ENCODE measurements around the gene ADGRV1. TPM values are rescaled to one million over a fixed set of nuclear protein-coding genes. Genes with fewer than 3 reads are reported as not detected.

The ADGRV1 gene
- total and polyA plus RNA-seq, 9 of the 15 experiments (the other 6 are each of a cell fraction or from before 2014, with no cell fraction given): 21.7 to 156 (median 58.2) TPM

DNA sequence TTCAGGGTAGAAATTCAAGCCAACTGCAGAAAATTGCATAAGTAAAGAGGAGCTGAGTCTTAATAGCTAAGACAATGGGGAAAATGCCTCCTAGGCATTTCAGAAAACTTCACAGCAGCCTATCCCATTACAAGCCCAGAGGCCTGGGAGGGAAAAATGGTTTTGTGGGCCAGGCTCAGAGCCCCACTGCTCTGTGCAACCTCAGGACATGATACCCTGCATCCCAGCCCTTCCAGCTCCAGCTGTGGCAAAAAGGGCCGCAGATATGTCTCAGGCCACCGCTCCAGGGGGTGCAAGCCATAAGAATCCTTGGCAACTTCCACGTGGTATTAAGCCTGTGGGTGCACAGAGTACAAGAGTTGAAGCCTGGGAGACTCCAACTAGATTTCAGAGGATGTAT is 437.5 kb downstream of the ADGRV1 start:
- Histone ChIP-seq H3K4me2 (ENCODE audit: insufficient read depth, low read length) (no peak overlapping the region), H4K20me1 (replicated peaks; ENCODE audit: control insufficient read depth, insufficient read depth, low read length) (no peaks in the 10 kb centered on the region), H3K4me1 (replicated peaks in 1 of 2; ENCODE audit: control insufficient read depth in 2 of 2, insufficient read depth in 2 of 2, low read length in 2 of 2) (no peaks in the 10 kb centered on the region), H2AFZ (ENCODE audit: low read depth, low read length) (no peak overlapping the region), H3K9me3 (replicated peaks; ENCODE audit: control insufficient read depth, insufficient read depth, low read depth, low read length) (no peaks in the 10 kb centered on the region), H3K9me1 (ENCODE audit: control insufficient read depth, insufficient read depth, low read length) (no peaks in the 10 kb centered on the region), H3K27ac (ENCODE audit: extremely low read depth, low read depth, low read length) (no peak overlapping the region), H3K9ac (ENCODE audit: insufficient read depth in 1 of 2, low read depth in 2 of 2, low read length in 2 of 2) (no peak overlapping the region), H3K36me3 (ENCODE audit: control insufficient read depth, insufficient read depth, low read length) (peaks cover 6% of the 10 kb centered on the region; the same call in 2 of the 3 replicates), H3K79me2 (ENCODE audit: control insufficient read depth, insufficient read depth, low read length) (no peaks in the 10 kb centered on the region), H3K27me3 (ENCODE audit: control insufficient read depth in 2 of 2, insufficient read depth in 2 of 2, low read length in 2 of 2) (no peaks in the 10 kb centered on the region), H3K4me3 (no peak overlapping the region)
- in situ Hi-C loops (cut with MboI) (no loop called here), intact Hi-C loops (cut with micrococcal nuclease) (no loop called here)
- FAIRE-seq: no peak
- ChIA-PET POLR2A (no interaction called here), CTCF (ENCODE audit: low intra/inter-chr PET ratio) (no interaction called here)
- ATAC-seq: no peak
- 57% methylated on average over 3 of the region's 3 CpGs for WGBS (ENCODE audit: insufficient coverage, low coverage, missing lambda C conversion rate)
- DNase-seq (ENCODE audit: extremely low read depth in 1 of 4, low spot score in 3 of 4): no peak
- TF ChIP-seq FOS (IDR thresholded peaks at IDR 0.05; ENCODE audit: extremely low read depth, insufficient read length): no peak
- no peak for TF ChIP-seq RB1 (IDR thresholded peaks at IDR 0.05; ENCODE audit: low read depth)
- no TSS peak for BruUV-seq (replicated peaks)

DNA sequence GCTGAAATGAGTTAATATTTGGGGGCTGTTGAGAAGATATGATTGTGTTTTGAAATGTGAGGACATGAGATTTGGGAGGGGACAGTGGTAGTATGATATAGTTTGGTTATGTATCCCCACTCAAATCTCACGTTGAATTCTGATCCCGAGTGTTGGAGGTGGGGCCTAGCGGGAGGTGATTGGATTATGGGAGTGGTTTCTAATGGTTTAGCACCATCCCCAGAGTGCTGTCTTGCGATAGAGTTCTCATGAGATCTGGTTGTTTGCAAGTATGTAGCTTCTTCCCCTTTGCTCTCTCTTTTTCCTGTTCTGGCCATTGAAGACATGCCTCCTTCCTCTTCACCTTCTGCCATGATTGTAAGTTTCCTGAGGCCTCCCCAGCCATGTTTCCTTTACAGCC is 438.5 kb downstream of the ADGRV1 start:
- Histone ChIP-seq H3K27me3 (ENCODE audit: control insufficient read depth in 2 of 2, insufficient read depth in 2 of 2, low read length in 2 of 2) (no peaks in the 10 kb centered on the region), H2AFZ (ENCODE audit: low read depth, low read length) (no peak overlapping the region), H3K4me3 (no peak overlapping the region), H3K4me2 (ENCODE audit: insufficient read depth, low read length) (no peak overlapping the region), H3K9me1 (ENCODE audit: control insufficient read depth, insufficient read depth, low read length) (no peaks in the 10 kb centered on the region), H3K36me3 (ENCODE audit: control insufficient read depth, insufficient read depth, low read length) (peaks cover 6% of the 10 kb centered on the region; the same call in 2 of the 3 replicates), H3K9ac (ENCODE audit: insufficient read depth in 1 of 2, low read depth in 2 of 2, low read length in 2 of 2) (no peak overlapping the region), H4K20me1 (replicated peaks; ENCODE audit: control insufficient read depth, insufficient read depth, low read length) (no peaks in the 10 kb centered on the region), H3K27ac (ENCODE audit: extremely low read depth, low read depth, low read length) (no peak overlapping the region), H3K79me2 (ENCODE audit: control insufficient read depth, insufficient read depth, low read length) (no peaks in the 10 kb centered on the region), H3K9me3 (replicated peaks; ENCODE audit: control insufficient read depth, insufficient read depth, low read depth, low read length) (no peaks in the 10 kb centered on the region), H3K4me1 (replicated peaks in 1 of 2; ENCODE audit: control insufficient read depth in 2 of 2, insufficient read depth in 2 of 2, low read length in 2 of 2) (no peaks in the 10 kb centered on the region)
- DNase-seq (ENCODE audit: extremely low read depth in 1 of 4, low spot score in 3 of 4): no peak
- no peak for FAIRE-seq
- intact Hi-C loops (cut with micrococcal nuclease): no loop called here
- no peak for ATAC-seq
- BruUV-seq (replicated peaks): no TSS peak
- ChIA-PET CTCF (ENCODE audit: low intra/inter-chr PET ratio) (no interaction called here), POLR2A (no interaction called here)
- TF ChIP-seq ETS2 (tag; IDR thresholded peaks at IDR 0.05; ENCODE audit: borderline replicate concordance, poor library complexity, severe bottlenecking) (no peak), ZBTB17 (CRISPR knock-in tag; IDR thresholded peaks at IDR 0.05) (no peak), TARDBP (IDR thresholded peaks at IDR 0.05) (no peak), CC2D1A (IDR thresholded peaks at IDR 0.05) (peak; percentile 66; the same call in 1 of the 2 replicates), KHSRP (IDR thresholded peaks at IDR 0.05) (no peak), SREBF2 (CRISPR knock-in tag; IDR thresholded peaks at IDR 0.05) (no peak), MYC (IDR thresholded peaks at IDR 0.05; ENCODE audit: low read depth, low read length) (no peak), MYC (CRISPR knock-in tag; IDR thresholded peaks at IDR 0.05; ENCODE audit: borderline replicate concordance, low read depth) (no peak), MBD2 (IDR thresholded peaks at IDR 0.05; ENCODE audit: borderline replicate concordance, low read depth) (no peak)
- TF ChIP-seq, protein P1, sequence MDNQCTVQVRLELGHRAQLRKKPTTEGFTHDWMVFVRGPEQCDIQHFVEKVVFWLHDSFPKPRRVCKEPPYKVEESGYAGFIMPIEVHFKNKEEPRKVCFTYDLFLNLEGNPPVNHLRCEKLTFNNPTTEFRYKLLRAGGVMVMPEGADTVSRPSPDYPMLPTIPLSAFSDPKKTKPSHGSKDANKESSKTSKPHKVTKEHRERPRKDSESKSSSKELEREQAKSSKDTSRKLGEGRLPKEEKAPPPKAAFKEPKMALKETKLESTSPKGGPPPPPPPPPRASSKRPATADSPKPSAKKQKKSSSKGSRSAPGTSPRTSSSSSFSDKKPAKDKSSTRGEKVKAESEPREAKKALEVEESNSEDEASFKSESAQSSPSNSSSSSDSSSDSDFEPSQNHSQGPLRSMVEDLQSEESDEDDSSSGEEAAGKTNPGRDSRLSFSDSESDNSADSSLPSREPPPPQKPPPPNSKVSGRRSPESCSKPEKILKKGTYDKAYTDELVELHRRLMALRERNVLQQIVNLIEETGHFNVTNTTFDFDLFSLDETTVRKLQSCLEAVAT (IDR thresholded peaks at IDR 0.05): no peak
- TF ChIP-seq, protein P2, sequence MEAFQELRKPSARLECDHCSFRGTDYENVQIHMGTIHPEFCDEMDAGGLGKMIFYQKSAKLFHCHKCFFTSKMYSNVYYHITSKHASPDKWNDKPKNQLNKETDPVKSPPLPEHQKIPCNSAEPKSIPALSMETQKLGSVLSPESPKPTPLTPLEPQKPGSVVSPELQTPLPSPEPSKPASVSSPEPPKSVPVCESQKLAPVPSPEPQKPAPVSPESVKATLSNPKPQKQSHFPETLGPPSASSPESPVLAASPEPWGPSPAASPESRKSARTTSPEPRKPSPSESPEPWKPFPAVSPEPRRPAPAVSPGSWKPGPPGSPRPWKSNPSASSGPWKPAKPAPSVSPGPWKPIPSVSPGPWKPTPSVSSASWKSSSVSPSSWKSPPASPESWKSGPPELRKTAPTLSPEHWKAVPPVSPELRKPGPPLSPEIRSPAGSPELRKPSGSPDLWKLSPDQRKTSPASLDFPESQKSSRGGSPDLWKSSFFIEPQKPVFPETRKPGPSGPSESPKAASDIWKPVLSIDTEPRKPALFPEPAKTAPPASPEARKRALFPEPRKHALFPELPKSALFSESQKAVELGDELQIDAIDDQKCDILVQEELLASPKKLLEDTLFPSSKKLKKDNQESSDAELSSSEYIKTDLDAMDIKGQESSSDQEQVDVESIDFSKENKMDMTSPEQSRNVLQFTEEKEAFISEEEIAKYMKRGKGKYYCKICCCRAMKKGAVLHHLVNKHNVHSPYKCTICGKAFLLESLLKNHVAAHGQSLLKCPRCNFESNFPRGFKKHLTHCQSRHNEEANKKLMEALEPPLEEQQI (IDR thresholded peaks at IDR 0.05): peak; percentile 85
- WGBS (ENCODE audit: insufficient coverage, low coverage, missing lambda C conversion rate): 70% methylated on average over 4 of the region's 4 CpGs
- in situ Hi-C loops (cut with MboI): no loop called here

Data from K562 (cell line).